Ishikawa (cell line): ENCODE data around the gene PCIF1.

ENCODE experiments used
- CEBPB ChIP-seq: IDR thresholded peaks from 2 replicates; pipeline ENCODE4 v1.6.1; 2012
- CREB1 ChIP-seq: IDR thresholded peaks from 2 replicates; pipeline ENCODE4 v1.6.1; 2012; ENCODE audit warnings: low read depth
- EGR1 ChIP-seq: IDR thresholded peaks from 2 replicates; pipeline ENCODE4 v1.6.1; 2012
- EP300 ChIP-seq: IDR thresholded peaks from 2 replicates; pipeline ENCODE4 v1.6.1; 2012; ENCODE audit warnings: borderline replicate concordance
- FOXM1 ChIP-seq: IDR thresholded peaks from 2 replicates; pipeline ENCODE4 v1.6.1; 2012; ENCODE audit warnings: low read depth, borderline replicate concordance
- NFIC ChIP-seq: IDR thresholded peaks from 2 replicates; pipeline ENCODE4 v1.6.1; 2012
- RAD21 ChIP-seq: IDR thresholded peaks from 2 replicates; pipeline ENCODE4 v1.6.1; 2012; ENCODE audit warnings: low read depth
- REST ChIP-seq: IDR thresholded peaks from 2 replicates; pipeline ENCODE4 v1.6.1; 2012; ENCODE audit warnings: low read depth, mild to moderate bottlenecking
- TAF1 ChIP-seq: IDR thresholded peaks from 2 replicates; pipeline ENCODE4 v1.6.1; 2012; ENCODE audit warnings: low read depth, mild to moderate bottlenecking
- TCF12 ChIP-seq: IDR thresholded peaks from 2 replicates; pipeline ENCODE4 v1.6.1; 2012; ENCODE audit warnings: low read depth
- TEAD4 ChIP-seq: IDR thresholded peaks from 2 replicates; pipeline ENCODE4 v1.6.1; 2012
- USF1 ChIP-seq: IDR thresholded peaks from 2 replicates; pipeline ENCODE4 v1.6.1; 2012
- YY1 ChIP-seq: IDR thresholded peaks from 2 replicates; pipeline ENCODE4 v1.6.1; 2012; ENCODE audit warnings: low read depth
- ZBTB7A ChIP-seq: IDR thresholded peaks from 2 replicates; pipeline ENCODE4 v1.6.1; 2012; ENCODE audit warnings: low read depth
- TF ChIP-seq, protein P1 (sequence below): IDR thresholded peaks from 2 replicates; pipeline ENCODE4 v1.6.1; 2012

Gene PCIF1

GRCh38 chr20:45902199-45902701 lies 32.2 kb upstream of the PCIF1 start:
- TF ChIP-seq USF1, result no peak
- no peak for TF ChIP-seq RAD21
- TF ChIP-seq CEBPB, result no peak
- no peak for TF ChIP-seq YY1
- no peak for TF ChIP-seq FOXM1
- TF ChIP-seq NFIC, result no peak
- no peak for TF ChIP-seq CREB1
- no peak for TF ChIP-seq EP300
- TF ChIP-seq, protein P1, sequence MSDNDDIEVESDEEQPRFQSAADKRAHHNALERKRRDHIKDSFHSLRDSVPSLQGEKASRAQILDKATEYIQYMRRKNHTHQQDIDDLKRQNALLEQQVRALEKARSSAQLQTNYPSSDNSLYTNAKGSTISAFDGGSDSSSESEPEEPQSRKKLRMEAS, result no peak
- TF ChIP-seq TEAD4, result no peak
- no peak for TF ChIP-seq TAF1
- TF ChIP-seq REST, result no peak
- no peak for TF ChIP-seq ZBTB7A
- no peak for TF ChIP-seq EGR1
- no peak for TF ChIP-seq TCF12

DNA sequence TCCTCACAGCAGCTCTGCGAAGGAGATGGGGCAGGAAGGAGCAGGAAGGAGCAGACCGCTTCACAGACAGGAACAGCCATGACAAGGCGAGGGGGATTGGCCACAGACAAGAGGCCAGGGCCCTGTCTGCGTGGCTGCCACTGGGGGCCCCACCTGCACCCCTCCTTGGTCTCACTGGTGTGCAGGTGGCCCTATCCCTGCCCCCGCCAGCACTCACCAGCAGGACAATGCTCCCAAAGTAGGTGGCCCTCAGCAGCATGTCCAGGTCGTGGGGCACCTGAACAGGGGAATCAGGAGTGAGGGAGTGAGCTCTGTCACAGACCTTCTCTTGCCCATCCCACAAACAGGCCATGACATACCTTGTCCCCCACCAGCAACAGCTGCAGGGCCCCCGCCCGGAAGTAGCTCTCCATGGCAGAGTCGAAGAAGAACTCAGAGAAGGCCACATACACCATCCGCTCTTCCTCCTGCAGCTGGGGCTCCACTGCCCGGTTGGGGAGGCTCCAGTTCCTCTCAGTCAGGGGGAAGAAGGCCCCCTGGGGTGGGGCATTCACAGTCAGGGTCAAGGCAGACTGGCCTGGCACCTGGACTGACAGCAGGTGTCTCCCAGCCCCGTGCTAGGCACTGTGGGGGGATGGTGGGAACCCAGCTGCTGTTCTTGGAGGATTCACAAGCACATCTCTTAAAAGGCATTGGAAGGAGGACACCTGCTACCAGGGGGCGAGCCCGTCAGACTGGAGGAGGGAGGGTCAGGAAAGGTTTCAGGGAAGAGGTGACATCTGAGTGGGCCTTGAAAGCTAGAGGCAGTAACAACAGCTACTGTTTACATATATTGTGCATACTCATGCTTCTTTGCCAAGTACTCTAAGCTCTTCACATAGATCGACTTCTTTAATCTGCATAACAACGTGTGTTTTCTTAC lies 29.6 kb upstream of the PCIF1 start:
- TF ChIP-seq TCF12 (no peak), EP300 (no peak), USF1 (no peak), FOXM1 (no peak), TEAD4 (no peak), YY1 (no peak), REST (no peak), CREB1 (no peak), NFIC (no peak), RAD21 (no peak), CEBPB (no peak), TAF1 (no peak), EGR1 (no peak), ZBTB7A (no peak)
- TF ChIP-seq, protein P1, result no peak

GRCh38 chr20:45905505-45906079 lies 28.9 kb upstream of the PCIF1 start:
- TF ChIP-seq EP300, result no peak
- no peak for TF ChIP-seq FOXM1
- TF ChIP-seq ZBTB7A, result no peak
- no peak for TF ChIP-seq CEBPB
- no peak for TF ChIP-seq TCF12
- no peak for TF ChIP-seq RAD21
- TF ChIP-seq, protein P1, result no peak
- TF ChIP-seq REST, result no peak
- TF ChIP-seq NFIC, result no peak
- no peak for TF ChIP-seq CREB1
- no peak for TF ChIP-seq EGR1
- TF ChIP-seq YY1, result no peak
- no peak for TF ChIP-seq TAF1
- TF ChIP-seq TEAD4, result no peak
- no peak for TF ChIP-seq USF1
